ENCODE measurements around the gene CEP63. TPM values are rescaled to one million over a fixed set of nuclear protein-coding genes. Genes with fewer than 3 reads are reported as not detected.
A peak's percentile ranks its signal among the peaks of the same experiment; 100 is the strongest.

Gene CEP63
- total and polyA plus RNA-seq, 2 experiments from 2014 or later: 15.8 to 237 TPM

GRCh38 chr3:134505485-134505884 is 19.6 kb downstream of the CEP63 start:
- H3K9me3 ChIP-seq (ENCODE audit: low read depth): no peaks in the 10 kb centered on the region
- no peaks in the 10 kb centered on the region for H3K4me1 ChIP-seq (ENCODE audit: insufficient read depth)
- no peaks in the 10 kb centered on the region for H3K9me2 ChIP-seq (replicated peaks; ENCODE audit: insufficient read depth)
- H3K4me2 ChIP-seq: no peak overlapping the region
- 67% methylated on average over 3 of the region's 3 CpGs for whole genome bisulfite sequencing (ENCODE audit: low lambda C conversion rate, missing lambda C conversion rate)
- H3K36me3 ChIP-seq (replicated peaks; ENCODE audit: insufficient read depth, low read depth): no peaks in the 10 kb centered on the region
- no peaks in the 10 kb centered on the region for H3K27me3 ChIP-seq
- H2AFZ ChIP-seq: no peak overlapping the region
- DNase-seq (ENCODE audit: low spot score): no peak
- H4K20me1 ChIP-seq (ENCODE audit: insufficient read depth, poor library complexity, severe bottlenecking): no peaks in the 10 kb centered on the region
- TF ChIP-seq EZH2 (IDR thresholded peaks at IDR 0.05; ENCODE audit: borderline replicate concordance): no peak
- TF ChIP-seq, protein P1, sequence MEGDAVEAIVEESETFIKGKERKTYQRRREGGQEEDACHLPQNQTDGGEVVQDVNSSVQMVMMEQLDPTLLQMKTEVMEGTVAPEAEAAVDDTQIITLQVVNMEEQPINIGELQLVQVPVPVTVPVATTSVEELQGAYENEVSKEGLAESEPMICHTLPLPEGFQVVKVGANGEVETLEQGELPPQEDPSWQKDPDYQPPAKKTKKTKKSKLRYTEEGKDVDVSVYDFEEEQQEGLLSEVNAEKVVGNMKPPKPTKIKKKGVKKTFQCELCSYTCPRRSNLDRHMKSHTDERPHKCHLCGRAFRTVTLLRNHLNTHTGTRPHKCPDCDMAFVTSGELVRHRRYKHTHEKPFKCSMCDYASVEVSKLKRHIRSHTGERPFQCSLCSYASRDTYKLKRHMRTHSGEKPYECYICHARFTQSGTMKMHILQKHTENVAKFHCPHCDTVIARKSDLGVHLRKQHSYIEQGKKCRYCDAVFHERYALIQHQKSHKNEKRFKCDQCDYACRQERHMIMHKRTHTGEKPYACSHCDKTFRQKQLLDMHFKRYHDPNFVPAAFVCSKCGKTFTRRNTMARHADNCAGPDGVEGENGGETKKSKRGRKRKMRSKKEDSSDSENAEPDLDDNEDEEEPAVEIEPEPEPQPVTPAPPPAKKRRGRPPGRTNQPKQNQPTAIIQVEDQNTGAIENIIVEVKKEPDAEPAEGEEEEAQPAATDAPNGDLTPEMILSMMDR (IDR thresholded peaks at IDR 0.05; ENCODE audit: poor library complexity): no peak
- no peak for TF ChIP-seq EZH2phosphoT487 (IDR thresholded peaks at IDR 0.05; ENCODE audit: low read depth, severe bottlenecking, unreplicated experiment)
- H3K79me2 ChIP-seq: peaks cover 54% of the 10 kb centered on the region
- H3K27ac ChIP-seq: no peak overlapping the region
- no peak overlapping the region for H3K4me3 ChIP-seq

DNA sequence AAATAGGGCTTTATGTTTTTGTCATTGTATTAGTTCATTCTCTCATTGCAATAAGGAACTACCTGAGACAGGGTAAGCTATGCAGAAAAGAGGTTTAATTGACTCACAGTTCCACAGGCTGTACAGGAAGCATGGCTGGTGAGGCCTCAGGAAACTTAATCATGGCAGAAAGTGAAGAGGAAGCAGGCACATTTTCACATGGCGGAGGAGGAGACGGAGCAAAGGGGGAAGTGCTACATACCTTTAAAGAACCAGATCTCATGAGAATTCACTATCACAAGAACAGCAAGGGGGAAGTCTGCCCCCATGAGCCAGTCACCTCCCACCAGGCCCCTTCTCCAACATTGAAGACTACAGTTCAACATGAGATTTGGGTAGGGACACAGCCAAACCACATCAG is 25.6 kb downstream of the CEP63 start:
- Histone ChIP-seq H3K9me2 (replicated peaks; ENCODE audit: insufficient read depth) (no peaks in the 10 kb centered on the region), H3K4me2 (no peak overlapping the region), H2AFZ (no peak overlapping the region), H3K4me1 (ENCODE audit: insufficient read depth) (no peaks in the 10 kb centered on the region), H3K27me3 (no peaks in the 10 kb centered on the region), H3K27ac (no peak overlapping the region), H3K36me3 (replicated peaks; ENCODE audit: insufficient read depth, low read depth) (no peaks in the 10 kb centered on the region), H4K20me1 (ENCODE audit: insufficient read depth, poor library complexity, severe bottlenecking) (no peaks in the 10 kb centered on the region), H3K4me3 (no peak overlapping the region), H3K79me2 (no peaks in the 10 kb centered on the region), H3K9me3 (ENCODE audit: low read depth) (no peaks in the 10 kb centered on the region)
- DNase-seq (ENCODE audit: low spot score): no peak
- WGBS (ENCODE audit: low lambda C conversion rate, missing lambda C conversion rate): 100% methylated on average over 2 of the region's 2 CpGs
- TF ChIP-seq EZH2 (IDR thresholded peaks at IDR 0.05; ENCODE audit: borderline replicate concordance): no peak
- TF ChIP-seq EZH2phosphoT487 (IDR thresholded peaks at IDR 0.05; ENCODE audit: low read depth, severe bottlenecking, unreplicated experiment): no peak
- TF ChIP-seq, protein P1 (IDR thresholded peaks at IDR 0.05; ENCODE audit: poor library complexity): no peak

DNA sequence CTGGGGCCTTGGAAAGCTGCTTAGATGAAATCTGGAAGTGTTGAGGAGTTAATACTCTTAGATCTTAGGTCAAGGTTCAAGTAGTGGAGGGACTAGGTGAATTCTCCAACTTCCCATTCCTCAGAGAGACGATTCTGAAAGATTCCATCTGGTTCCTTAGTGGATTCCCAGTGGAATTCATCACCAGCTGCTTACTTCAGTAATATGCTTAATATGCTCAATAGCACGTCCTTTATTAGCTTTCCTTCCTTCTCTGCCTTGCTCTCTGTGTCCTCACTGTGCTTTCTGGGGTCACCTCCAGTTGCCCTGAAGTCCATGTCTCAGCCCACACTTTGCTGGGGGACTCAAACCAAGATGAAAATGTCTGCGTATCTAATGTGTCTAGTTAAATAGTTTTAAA is 31.0 kb downstream of the CEP63 start:
- Histone ChIP-seq H3K27ac (peak overlapping the region; percentile 15), H3K9me3 (ENCODE audit: low read depth) (peaks cover 7% of the 10 kb centered on the region), H4K20me1 (ENCODE audit: insufficient read depth, poor library complexity, severe bottlenecking) (no peaks in the 10 kb centered on the region), H3K9me2 (replicated peaks; ENCODE audit: insufficient read depth) (no peaks in the 10 kb centered on the region), H2AFZ (no peak overlapping the region), H3K4me1 (ENCODE audit: insufficient read depth) (no peaks in the 10 kb centered on the region), H3K36me3 (replicated peaks; ENCODE audit: insufficient read depth, low read depth) (no peaks in the 10 kb centered on the region), H3K79me2 (no peaks in the 10 kb centered on the region), H3K27me3 (no peaks in the 10 kb centered on the region), H3K4me3 (no peak overlapping the region), H3K4me2 (no peak overlapping the region)
- WGBS (ENCODE audit: low lambda C conversion rate, missing lambda C conversion rate): 90% methylated on average over 3 of the region's 3 CpGs
- no peak for DNase-seq (ENCODE audit: low spot score)
- TF ChIP-seq EZH2phosphoT487 (IDR thresholded peaks at IDR 0.05; ENCODE audit: low read depth, severe bottlenecking, unreplicated experiment) (no peak), EZH2 (IDR thresholded peaks at IDR 0.05; ENCODE audit: borderline replicate concordance) (no peak)
- TF ChIP-seq, protein P1 (IDR thresholded peaks at IDR 0.05; ENCODE audit: poor library complexity): no peak

DNA sequence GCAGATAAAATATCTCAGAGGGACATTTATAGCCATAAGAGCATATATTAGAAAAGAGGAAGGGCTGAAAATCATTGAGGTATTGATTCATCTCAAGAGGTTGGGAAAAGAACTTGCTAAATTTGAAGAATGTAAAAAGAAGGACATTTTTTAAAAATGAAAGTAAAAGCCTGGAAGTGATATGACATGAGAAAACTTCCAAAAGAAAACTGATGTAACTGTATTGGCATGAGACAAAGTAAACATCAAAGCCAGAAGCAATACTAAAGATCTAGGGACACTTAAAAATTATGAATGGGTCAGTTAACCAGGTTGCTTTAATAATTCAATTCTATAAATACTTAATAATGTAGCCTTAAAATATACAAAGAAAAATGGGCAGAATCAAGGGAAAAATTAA is 31.9 kb downstream of the CEP63 start:
- Histone ChIP-seq H3K4me3 (no peak overlapping the region), H4K20me1 (ENCODE audit: insufficient read depth, poor library complexity, severe bottlenecking) (no peaks in the 10 kb centered on the region), H3K27ac (no peak overlapping the region), H3K9me2 (replicated peaks; ENCODE audit: insufficient read depth) (no peaks in the 10 kb centered on the region), H3K36me3 (replicated peaks; ENCODE audit: insufficient read depth, low read depth) (no peaks in the 10 kb centered on the region), H2AFZ (no peak overlapping the region), H3K79me2 (peaks cover 3% of the 10 kb centered on the region), H3K9me3 (ENCODE audit: low read depth) (peaks cover 11% of the 10 kb centered on the region), H3K4me1 (ENCODE audit: insufficient read depth) (no peaks in the 10 kb centered on the region), H3K27me3 (no peaks in the 10 kb centered on the region), H3K4me2 (no peak overlapping the region)
- TF ChIP-seq, protein P1 (IDR thresholded peaks at IDR 0.05; ENCODE audit: poor library complexity): no peak
- TF ChIP-seq EZH2phosphoT487 (IDR thresholded peaks at IDR 0.05; ENCODE audit: low read depth, severe bottlenecking, unreplicated experiment): no peak
- TF ChIP-seq EZH2 (IDR thresholded peaks at IDR 0.05; ENCODE audit: borderline replicate concordance): no peak
- no peak for DNase-seq (ENCODE audit: low spot score)

Data from hepatocyte (in vitro differentiated cells).